Mucosa of descending colon (tissue), 3 donors: ENCODE measurements around the gene BCHE. TPM values are rescaled to one million over a fixed set of nuclear protein-coding genes. Genes with fewer than 3 reads are reported as not detected.
"Not testable (repeated sequence)": the region's sequence is repeated elsewhere in the genome, so short reads cannot be mapped to it uniquely, and the experiment has no call there.

Experiments used
- ATAC-seq: fragments of 200-7000 bp; cut with Tn5 transposase; one replicate; pipeline ENCODE4 v1.9.1; 2020; ENCODE audit warnings: mild to moderate bottlenecking, moderate library complexity
- DNase-seq, 3 donors: peaks; one replicate each; pipeline ENCODE4 v3.0.0-alpha.2; 2020
- H3K36me3 ChIP-seq: fragments of 200-600 bp; one replicate; pipeline ENCODE4 v1.8.0; 2021; ENCODE audit warnings: low read depth, mild to moderate bottlenecking
- H3K4me1 ChIP-seq: fragments of 200-600 bp; one replicate; pipeline ENCODE4 v1.8.0; 2021; ENCODE audit warnings: low read depth, mild to moderate bottlenecking
- H3K4me3 ChIP-seq: fragments of 200-600 bp; one replicate; pipeline ENCODE4 v1.8.0; 2021; ENCODE audit warnings: mild to moderate bottlenecking
- H3K9me3 ChIP-seq: fragments of 200-600 bp; one replicate; pipeline ENCODE4 v1.8.0; 2021; ENCODE audit warnings: mild to moderate bottlenecking
- CTCF ChIP-seq: fragments of 200-600 bp; IDR thresholded peaks from one replicate; pipeline ENCODE4 v1.8.0; 2022; ENCODE audit warnings: antibody characterized with exemption, mild to moderate bottlenecking
- intact Hi-C, 2 donors: fragments of 100-400 bp; cut with DNase I in 1 of 2; cut with micrococcal nuclease in 1 of 2; formaldehyde crosslinking; loops; one replicate each; pipeline versions ENCODE4 v1.11.0 to v1.11.1; 2022; cut with DNase I, micrococcal nuclease
- total RNA-seq, 3 donors: library from RNA; stranded (reverse); fragmentation: NEBNext Ultra II Directional in 2 of 3; extraction: Animal tissue kit (Norgen Biotek cat#: 25700) in 2 of 3; gene quantifications; one replicate each; pipeline versions ENCODE4 v1.2.1 to v1.2.4, GENCODE V29; 2021 to 2023
- donor health status: DM: no; HTN: no; CAD: no; lungs with moderate emphysema.
- donor health status: DM: no; HTN: no; CAD: no.
- donor health status: DM: no; HTN: yes; CAD: no.

Gene BCHE
- total RNA-seq, 3 donors from 2014 or later: 1.2 to 26.6 (median 3.1) TPM

GRCh38 chr3:165817160-165817709 lies 20.0 kb downstream of the BCHE start:
- no peak for ATAC-seq

GRCh38 chr3:165816209-165816608 lies 21.0 kb downstream of the BCHE start:
- Histone ChIP-seq H3K36me3 (no peaks in the 10 kb centered on the region), H3K9me3 (no peaks in the 10 kb centered on the region), H3K4me3 (no peak overlapping the region), H3K4me1 (no peaks in the 10 kb centered on the region)
- DNase-seq (no peak), ATAC-seq (no peak)
- TF ChIP-seq CTCF: no peak
- intact Hi-C loops: no loop called here

More at GRCh38 chr3:165817160-165817709, 20.0 kb downstream of the BCHE start:
- intact Hi-C loops: no loop called here
- TF ChIP-seq CTCF: no peak
- Histone ChIP-seq H3K4me1 (no peaks in the 10 kb centered on the region), H3K4me3 (no peak overlapping the region), H3K9me3 (no peaks in the 10 kb centered on the region), H3K36me3 (no peaks in the 10 kb centered on the region)
- no peak for DNase-seq

GRCh38 chr3:165815682-165816081 lies 21.5 kb downstream of the BCHE start:
- Histone ChIP-seq H3K4me1 (no peaks in the 10 kb centered on the region), H3K4me3 (no peak overlapping the region), H3K9me3 (no peaks in the 10 kb centered on the region), H3K36me3 (no peaks in the 10 kb centered on the region)
- no peak for ATAC-seq
- TF ChIP-seq CTCF: no peak
- DNase-seq: no peak
- intact Hi-C loops: no loop called here

GRCh38 chr3:165814380-165814779 lies 22.8 kb downstream of the BCHE start:
- DNase-seq: no peak
- no peak overlapping the region for H3K4me3 ChIP-seq
- no peaks in the 10 kb centered on the region for H3K36me3 ChIP-seq
- TF ChIP-seq CTCF: no peak
- no peak for ATAC-seq
- no peaks in the 10 kb centered on the region for H3K9me3 ChIP-seq
- intact Hi-C loops: no loop called here
- no peaks in the 10 kb centered on the region for H3K4me1 ChIP-seq

GRCh38 chr3:165807937-165808336 lies 29.3 kb downstream of the BCHE start:
- H3K36me3 ChIP-seq, intact Hi-C loops, H3K9me3 ChIP-seq, H3K4me1 ChIP-seq, DNase-seq, ATAC-seq, H3K4me3 ChIP-seq: not testable (repeated sequence)

- DNase-seq (no peak), ATAC-seq (no peak)
- no peaks in the 10 kb centered on the region for H3K36me3 ChIP-seq
- TF ChIP-seq CTCF: no peak
- H3K4me3 ChIP-seq: no peak overlapping the region
- no peaks in the 10 kb centered on the region for H3K4me1 ChIP-seq
- no peaks in the 10 kb centered on the region for H3K9me3 ChIP-seq
- intact Hi-C loops: no loop called here
These were observed 31.2 kb downstream of the BCHE start for GRCh38 chr3:165805946-165806561.
